Renal cortex interstitium (tissue), 15 donors: ENCODE results near the gene DISP3. TPM values are rescaled to one million over a fixed set of nuclear protein-coding genes. Genes with fewer than 3 reads are reported as not detected.

Experiments used
- DNase-seq, 11 donors: peaks; one replicate each; pipeline ENCODE4 v3.0.0-alpha.2; 2013; ENCODE audit warnings: low read depth in 9 of 11, low spot score in 4 of 11; ENCODE audit errors: extremely low read depth in 1 of 11
- long read RNA-seq, 16 experiments: transcript quantifications; one replicate each; lab custom pipeline, GENCODE V29; 2026
- polyA plus RNA-seq, 3 donors: library from polyadenylated mRNA; unstranded; fragments of 120-200 nt; gene quantifications; one replicate each; pipeline ENCODE4 v1.2.1, GENCODE V29; 2013; ENCODE audit not compliant: insufficient read length in 3 of 3

Gene DISP3, protein sequence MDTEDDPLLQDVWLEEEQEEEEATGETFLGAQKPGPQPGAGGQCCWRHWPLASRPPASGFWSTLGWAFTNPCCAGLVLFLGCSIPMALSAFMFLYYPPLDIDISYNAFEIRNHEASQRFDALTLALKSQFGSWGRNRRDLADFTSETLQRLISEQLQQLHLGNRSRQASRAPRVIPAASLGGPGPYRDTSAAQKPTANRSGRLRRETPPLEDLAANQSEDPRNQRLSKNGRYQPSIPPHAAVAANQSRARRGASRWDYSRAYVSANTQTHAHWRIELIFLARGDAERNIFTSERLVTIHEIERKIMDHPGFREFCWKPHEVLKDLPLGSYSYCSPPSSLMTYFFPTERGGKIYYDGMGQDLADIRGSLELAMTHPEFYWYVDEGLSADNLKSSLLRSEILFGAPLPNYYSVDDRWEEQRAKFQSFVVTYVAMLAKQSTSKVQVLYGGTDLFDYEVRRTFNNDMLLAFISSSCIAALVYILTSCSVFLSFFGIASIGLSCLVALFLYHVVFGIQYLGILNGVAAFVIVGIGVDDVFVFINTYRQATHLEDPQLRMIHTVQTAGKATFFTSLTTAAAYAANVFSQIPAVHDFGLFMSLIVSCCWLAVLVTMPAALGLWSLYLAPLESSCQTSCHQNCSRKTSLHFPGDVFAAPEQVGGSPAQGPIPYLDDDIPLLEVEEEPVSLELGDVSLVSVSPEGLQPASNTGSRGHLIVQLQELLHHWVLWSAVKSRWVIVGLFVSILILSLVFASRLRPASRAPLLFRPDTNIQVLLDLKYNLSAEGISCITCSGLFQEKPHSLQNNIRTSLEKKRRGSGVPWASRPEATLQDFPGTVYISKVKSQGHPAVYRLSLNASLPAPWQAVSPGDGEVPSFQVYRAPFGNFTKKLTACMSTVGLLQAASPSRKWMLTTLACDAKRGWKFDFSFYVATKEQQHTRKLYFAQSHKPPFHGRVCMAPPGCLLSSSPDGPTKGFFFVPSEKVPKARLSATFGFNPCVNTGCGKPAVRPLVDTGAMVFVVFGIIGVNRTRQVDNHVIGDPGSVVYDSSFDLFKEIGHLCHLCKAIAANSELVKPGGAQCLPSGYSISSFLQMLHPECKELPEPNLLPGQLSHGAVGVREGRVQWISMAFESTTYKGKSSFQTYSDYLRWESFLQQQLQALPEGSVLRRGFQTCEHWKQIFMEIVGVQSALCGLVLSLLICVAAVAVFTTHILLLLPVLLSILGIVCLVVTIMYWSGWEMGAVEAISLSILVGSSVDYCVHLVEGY (N-terminal part only)
- polyA plus RNA-seq: 1 to 10 TPM in 2 of 3 donors, under 1 TPM in 1; 0.72 to 2.1 (median 1.8) TPM
- long read RNA-seq, donor 1: 0 reads
- long read RNA-seq, donor 2: 0 reads
- long read RNA-seq, donor 3: 0 reads
- long read RNA-seq, donor 4: 0 reads
- long read RNA-seq, donor 5: 0 reads
- long read RNA-seq, donor 6: 0 reads
- long read RNA-seq, donor 7, full-length matches to known transcripts: 1 of 1 reads
- long read RNA-seq, donor 7, partial matches to known transcripts: 0 of 1 reads
- long read RNA-seq, donor 7, other reads (novel, unspliced or antisense): 0 of 1 reads
- long read RNA-seq, donor 8: 0 reads
- long read RNA-seq, donor 9: 0 reads
- long read RNA-seq, donor 10: 0 reads
- long read RNA-seq, donor 11: 0 reads
- long read RNA-seq, donor 12: 0 reads
- long read RNA-seq, donor 13: 0 reads
- long read RNA-seq, donor 14: 0 reads
- long read RNA-seq, donor 15: 0 reads
- long read RNA-seq, donor 16, full-length matches to known transcripts: 1 of 1 reads
- long read RNA-seq, donor 16, partial matches to known transcripts: 0 of 1 reads
- long read RNA-seq, donor 16, other reads (novel, unspliced or antisense): 0 of 1 reads

- DNase-seq: peak in 10 of 11 donors; percentile 36 to 79 (median 69)
Observed at GRCh38 chr1:11478571-11479374, at the start of gene DISP3. Gene DISP3, plus strand, starts transcription at chr1:11479155. Its CDS starts 21,838 bp downstream, at chr1:11500993.

DNA sequence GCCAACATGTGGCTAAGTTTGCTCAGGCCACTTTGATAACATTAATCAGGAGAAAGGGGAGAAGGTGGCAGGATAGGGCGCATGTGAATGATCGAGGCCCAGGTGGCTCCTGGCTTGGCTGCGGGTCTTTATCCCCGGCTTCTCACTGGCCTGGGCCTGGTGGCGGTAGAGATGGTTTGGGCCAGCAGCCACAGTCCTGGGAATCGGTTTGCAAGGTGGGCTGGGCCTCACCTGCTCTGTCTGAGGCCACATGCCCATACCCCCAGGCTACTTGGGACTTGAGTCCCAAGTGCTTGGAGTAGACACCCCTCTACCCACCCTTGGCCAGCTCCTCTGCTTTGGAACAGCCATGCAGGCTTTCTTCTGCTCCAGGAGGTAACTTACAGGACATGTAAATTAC, 49.7 kb upstream of the DISP3 start:
- DNase-seq: no peak

DNA sequence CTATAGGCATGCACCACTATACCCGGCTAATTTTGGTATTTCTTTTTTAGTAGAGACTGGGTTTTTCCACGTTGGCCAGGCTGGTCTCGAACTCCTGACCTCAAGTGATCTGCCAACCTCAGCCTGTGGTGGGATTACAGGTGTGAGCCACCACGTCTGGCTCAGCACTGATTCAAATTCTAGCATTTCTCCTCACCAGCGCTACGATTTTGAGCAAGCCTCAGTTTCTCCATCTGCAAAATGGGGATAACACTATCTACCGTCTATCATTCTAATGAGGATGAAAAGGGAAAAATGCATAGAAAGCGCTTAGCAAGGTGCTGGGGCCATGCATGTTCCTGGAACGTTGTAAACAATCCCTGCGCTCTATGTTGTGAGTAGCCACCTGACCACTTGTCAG, 49.0 kb upstream of the DISP3 start:
- DNase-seq: no peak

GRCh38 chr1:11431941-11432507, 46.9 kb upstream of the DISP3 start:
- DNase-seq: no peak

GRCh38 chr1:11432526-11432925, 46.4 kb upstream of the DISP3 start:
- DNase-seq: no peak

DNA sequence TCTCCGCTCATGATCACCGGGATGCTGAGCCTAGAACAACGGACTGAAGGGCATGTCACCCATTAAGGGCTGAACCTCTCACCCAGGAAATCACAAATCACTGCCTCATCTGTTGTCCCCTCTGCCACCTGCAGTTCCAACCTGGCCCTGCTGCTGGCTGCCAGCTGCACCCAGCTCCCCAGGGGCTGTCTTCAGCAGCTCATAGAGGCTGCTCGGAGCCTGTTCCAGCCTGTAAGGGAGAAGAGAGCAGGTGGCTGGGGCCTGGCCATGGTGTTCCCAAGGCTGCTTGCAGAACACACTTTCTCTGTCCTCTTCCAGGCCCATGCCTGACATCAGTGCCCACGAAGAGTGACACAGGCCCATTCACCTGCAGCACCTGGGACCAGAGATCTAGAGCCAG, 44.5 kb upstream of the DISP3 start:
- DNase-seq: no peak

GRCh38 chr1:11434926-11435325, 44.0 kb upstream of the DISP3 start:
- DNase-seq: no peak

DNA sequence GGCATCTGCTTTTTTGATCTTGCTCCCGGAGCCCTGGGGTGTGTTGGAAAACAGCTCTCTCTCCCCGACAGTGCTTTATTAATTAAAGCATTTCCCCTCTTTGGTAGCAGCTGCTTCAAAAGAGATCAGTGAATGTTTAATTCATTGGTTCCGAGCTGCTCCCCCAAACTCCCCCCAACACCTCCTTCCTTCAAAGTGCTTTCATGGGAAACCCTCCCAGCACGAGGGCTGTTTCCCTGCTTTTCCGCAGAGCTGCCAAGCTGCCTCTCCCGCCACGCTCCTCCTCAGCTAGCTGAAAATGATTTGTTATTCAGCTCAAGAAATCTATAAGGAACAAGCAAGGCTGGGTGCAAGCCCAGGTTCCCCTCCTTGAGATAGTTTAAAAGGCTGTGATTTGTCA, 40.0 kb upstream of the DISP3 start:
- DNase-seq: no peak

GRCh38 chr1:11441211-11441952, 37.6 kb upstream of the DISP3 start:
- DNase-seq: peak in 1 of 11 donors; percentile 29

DNA sequence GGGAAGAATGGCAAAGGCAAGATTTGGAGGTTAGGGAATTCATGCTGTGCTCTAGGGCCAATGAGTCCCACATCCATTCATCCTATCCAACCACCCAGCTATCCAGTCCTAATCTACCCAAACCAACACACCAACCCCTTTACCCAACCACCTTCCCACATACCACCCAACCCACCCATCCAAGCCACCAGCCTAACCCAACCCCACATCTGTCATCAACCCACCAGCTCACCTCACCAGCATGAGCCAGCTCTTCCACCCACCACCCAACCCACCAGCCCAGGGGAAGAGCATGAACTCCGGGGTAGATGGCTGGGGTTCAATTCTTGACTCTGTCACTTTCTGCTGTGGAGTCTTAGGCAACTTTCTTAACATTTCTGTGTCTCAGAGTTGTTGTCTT, 35.9 kb upstream of the DISP3 start:
- no peak for DNase-seq

DNA sequence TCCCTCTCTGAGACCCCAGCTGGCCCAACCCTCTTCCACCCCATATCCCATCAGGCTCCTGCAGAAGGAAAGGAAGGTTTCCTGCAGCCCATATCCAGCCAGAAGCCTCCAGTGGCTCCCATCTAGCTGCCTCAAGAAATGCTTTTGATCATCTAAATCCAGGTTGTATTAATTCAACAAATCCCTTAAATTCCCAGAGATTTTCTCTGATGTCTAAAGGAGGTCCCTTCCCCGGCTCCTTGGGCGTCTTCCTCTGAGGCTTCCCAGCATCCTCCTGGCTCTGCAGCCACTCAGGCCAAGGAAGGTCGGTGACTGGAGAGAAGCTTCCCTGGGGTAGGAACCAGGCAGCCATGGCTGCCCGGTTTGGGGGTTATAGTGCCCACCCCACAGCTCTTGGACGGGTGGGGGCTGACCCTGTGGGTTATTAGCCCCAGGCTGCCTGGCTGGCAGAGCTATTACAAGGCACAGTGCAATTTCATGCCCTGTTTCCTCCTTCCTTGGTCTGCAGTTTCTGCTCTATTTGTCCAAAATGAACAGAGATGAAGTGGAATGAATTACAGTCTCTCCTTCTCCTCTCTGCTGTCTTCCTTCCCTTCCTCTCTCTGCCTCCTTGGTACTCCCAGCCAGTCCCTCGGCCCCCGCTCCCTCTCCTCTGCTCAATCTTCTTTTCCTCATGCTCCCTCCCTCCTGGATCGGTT, 34.8 kb upstream of the DISP3 start:
- DNase-seq: no peak

DNA sequence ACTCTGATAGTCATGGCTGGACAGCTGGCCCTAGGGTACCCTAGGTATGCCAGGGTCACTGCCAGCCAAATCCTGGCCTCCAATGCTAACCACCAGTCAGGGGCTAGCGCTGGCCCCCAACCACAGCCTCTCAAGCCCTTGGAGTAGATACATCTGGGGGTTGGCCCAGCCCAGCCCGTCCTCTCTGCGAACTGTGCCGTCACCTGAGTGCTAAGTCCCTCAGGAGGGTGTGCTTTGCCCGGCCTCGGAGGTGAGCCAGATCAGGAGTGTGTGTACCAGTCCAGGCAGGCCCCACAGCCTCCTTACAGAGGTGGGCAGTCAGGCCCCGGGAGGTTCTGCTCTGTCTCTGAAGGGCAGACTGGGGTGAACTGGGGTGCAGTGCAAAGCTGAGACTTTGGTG, 34.0 kb upstream of the DISP3 start:
- no peak for DNase-seq

- no peak for DNase-seq
Observed at GRCh38 chr1:11447903-11448302, 31.1 kb upstream of the DISP3 start.

DNA sequence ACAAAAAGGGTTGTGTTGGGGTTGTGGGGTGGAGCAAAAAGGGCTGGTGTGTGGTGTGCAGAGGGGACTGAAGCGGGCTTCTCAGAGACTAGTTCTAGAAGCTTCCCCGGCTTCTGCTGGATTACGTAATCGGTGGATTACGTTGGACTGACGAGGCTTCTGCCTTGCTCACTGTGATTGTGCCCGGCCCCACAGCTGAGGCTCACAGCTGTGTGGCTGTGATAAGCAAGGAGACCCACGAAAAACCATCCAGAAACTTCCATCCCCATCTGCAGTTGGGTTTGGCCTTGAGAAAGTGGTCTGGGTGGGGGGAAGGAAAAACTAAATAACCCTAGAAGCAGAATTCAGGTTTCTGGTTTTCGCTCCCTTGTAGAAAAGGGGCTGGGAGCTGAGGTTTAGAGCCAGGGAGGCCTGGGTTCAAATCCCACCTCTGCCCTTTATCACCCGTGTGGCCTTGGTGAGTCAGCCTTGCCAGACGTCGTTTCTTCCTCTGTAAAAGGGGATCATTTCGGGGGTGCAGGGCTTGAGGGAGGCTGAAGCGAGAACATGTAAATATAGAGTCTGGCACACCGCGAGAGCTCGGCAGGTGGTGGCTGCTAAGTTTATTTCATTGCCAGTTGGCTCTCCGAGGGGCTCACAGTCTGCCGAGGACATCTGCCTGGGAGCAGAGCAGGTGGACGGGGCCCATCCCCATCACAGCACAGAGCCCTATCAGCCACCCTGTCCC, 30.4 kb upstream of the DISP3 start:
- DNase-seq: no peak

GRCh38 chr1:11449100-11449403, 29.9 kb upstream of the DISP3 start:
- DNase-seq: no peak
